Omental fat pad (tissue), 4 donors: ENCODE data around the gene HSF5. TPM values are rescaled to one million over a fixed set of nuclear protein-coding genes. Genes with fewer than 3 reads are reported as not detected.

ENCODE experiments used
- ATAC-seq: fragments of 150-250 bp; one replicate; pipeline ENCODE4 v1.9.1; 2016; ENCODE audit warnings: mild to moderate bottlenecking, moderate library complexity; ENCODE audit not compliant: low FRiP score
- DNase-seq: peaks from one replicate; pipeline ENCODE4 v3.0.0-alpha.2; 2019; ENCODE audit warnings: low spot score
- CTCF ChIP-seq, 3 donors: fragments of 450-650 bp; IDR thresholded peaks; one replicate each; pipeline ENCODE4 v1.5.1; 2016 to 2017; ENCODE audit warnings: antibody characterized with exemption in 3 of 3, mild to moderate bottlenecking in 3 of 3, moderate library complexity in 2 of 3
- total RNA-seq, 4 donors: library from RNA; depleted of rRNA; stranded (reverse); fragments of >200 nt; gene quantifications; one replicate each; pipeline ENCODE4 v1.1.0, GENCODE V29; 2016

The HSF5 gene
- total RNA-seq, 4 donors from 2014 or later: 0.13 to 0.24 TPM; not detected in 2

GRCh38 chr17:58452738-58453137 is 35.5 kb downstream of the HSF5 start:
- no peak for DNase-seq
- no peak for TF ChIP-seq CTCF (IDR thresholded peaks at IDR 0.05)
- ATAC-seq: no peak

GRCh38 chr17:58447039-58447975 is 40.9 kb downstream of the HSF5 start:
- no peak for ATAC-seq
- DNase-seq: no peak

GRCh38 chr17:58446086-58446485 is 42.1 kb downstream of the HSF5 start:
- no peak for DNase-seq
- no peak for ATAC-seq
- no peak for TF ChIP-seq CTCF (IDR thresholded peaks at IDR 0.05)

More at GRCh38 chr17:58447039-58447975, 40.9 kb downstream of the HSF5 start:
- TF ChIP-seq CTCF (IDR thresholded peaks at IDR 0.05): no peak

- no peak for ATAC-seq
- no peak for TF ChIP-seq CTCF (IDR thresholded peaks at IDR 0.05)
- no peak for DNase-seq
These were observed 51.4 kb downstream of the HSF5 start for GRCh38 chr17:58436805-58437239.

GRCh38 chr17:58436245-58436644 is 52.0 kb downstream of the HSF5 start:
- no peak for TF ChIP-seq CTCF (IDR thresholded peaks at IDR 0.05)
- no peak for DNase-seq
- no peak for ATAC-seq

GRCh38 chr17:58432806-58433573 is 55.2 kb downstream of the HSF5 start:
- TF ChIP-seq CTCF (IDR thresholded peaks at IDR 0.05): no peak
- ATAC-seq (no peak), DNase-seq (no peak)
